ENCODE measurements around the gene ZNF845. TPM values are rescaled to one million over a fixed set of nuclear protein-coding genes. Genes with fewer than 3 reads are reported as not detected.
A peak's percentile ranks its signal among the peaks of the same experiment; 100 is the strongest.

ZNF845 gene
- total RNA-seq, 1 experiment from 2014 or later: 6.6 TPM

GRCh38 chr19:53308339-53308811, 25.2 kb upstream of the ZNF845 start:
- no peak overlapping the region for H2AFZ ChIP-seq (ENCODE audit: low read length)

GRCh38 chr19:53311044-53311443, 22.5 kb upstream of the ZNF845 start:
- intact Hi-C loops (cut with micrococcal nuclease): no loop called here
- BruUV-seq (replicated peaks): no TSS peak
- peaks cover 33% of the 10 kb centered on the region for H3K9me3 ChIP-seq (ENCODE audit: low read length)
- H3K36me3 ChIP-seq (ENCODE audit: low read depth, low read length): no peaks in the 10 kb centered on the region; the same call in 1 of the 2 replicates
- no peaks in the 10 kb centered on the region for H3K27me3 ChIP-seq (ENCODE audit: low read length)
- no peak overlapping the region for H3K27ac ChIP-seq (ENCODE audit: low read length)
- H3K79me2 ChIP-seq (ENCODE audit: low read length): no peaks in the 10 kb centered on the region
- ATAC-seq (no peak), DNase-seq (no peak)
- ChIA-PET POLR2A (ENCODE audit: unreplicated experiment) (no interaction called here), CTCF (no interaction called here)
- no peak overlapping the region for H3K4me3 ChIP-seq (ENCODE audit: low read length)
- H3K9me2 ChIP-seq (replicated peaks; ENCODE audit: low read length): no peaks in the 10 kb centered on the region
- H3K9ac ChIP-seq (ENCODE audit: low read length): no peak overlapping the region
- H3F3A ChIP-seq (ENCODE audit: low read length, unreplicated experiment): no peaks in the 10 kb centered on the region
- no peak for TF ChIP-seq CTCF (conservative IDR thresholded peaks at IDR 0.05; ENCODE audit: low read depth, low read length)
- no peak for TF ChIP-seq EZH2phosphoT487 (IDR thresholded peaks at IDR 0.05; ENCODE audit: borderline replicate concordance, low read length)
- TF ChIP-seq EZH2 (IDR thresholded peaks at IDR 0.05; ENCODE audit: low read length, unreplicated experiment): no peak
- no peak overlapping the region for H3K4me2 ChIP-seq (ENCODE audit: low read length)
- no peak overlapping the region for H2AFZ ChIP-seq (ENCODE audit: low read length)
- H4K20me1 ChIP-seq (ENCODE audit: low read length): no peaks in the 10 kb centered on the region
- H3K4me1 ChIP-seq (ENCODE audit: insufficient read depth, low read length): no peaks in the 10 kb centered on the region

More at GRCh38 chr19:53308339-53308811, 25.2 kb upstream of the ZNF845 start:
- Histone ChIP-seq H3K79me2 (ENCODE audit: low read length) (no peaks in the 10 kb centered on the region), H3K27me3 (ENCODE audit: low read length) (no peaks in the 10 kb centered on the region), H3K4me3 (ENCODE audit: low read length) (no peak overlapping the region), H3K27ac (ENCODE audit: low read length) (no peak overlapping the region), H3K4me1 (ENCODE audit: insufficient read depth, low read length) (no peaks in the 10 kb centered on the region), H3K9me2 (replicated peaks; ENCODE audit: low read length) (no peaks in the 10 kb centered on the region), H3K9ac (ENCODE audit: low read length) (no peak overlapping the region), H4K20me1 (ENCODE audit: low read length) (no peaks in the 10 kb centered on the region), H3K36me3 (ENCODE audit: low read depth, low read length) (no peaks in the 10 kb centered on the region; the same call in 1 of the 2 replicates), H3F3A (ENCODE audit: low read length, unreplicated experiment) (no peaks in the 10 kb centered on the region), H3K9me3 (ENCODE audit: low read length) (peaks cover 32% of the 10 kb centered on the region), H3K4me2 (ENCODE audit: low read length) (no peak overlapping the region)
- ChIA-PET CTCF (no interaction called here), POLR2A (ENCODE audit: unreplicated experiment) (no interaction called here)
- TF ChIP-seq EZH2 (IDR thresholded peaks at IDR 0.05; ENCODE audit: low read length, unreplicated experiment) (no peak), CTCF (conservative IDR thresholded peaks at IDR 0.05; ENCODE audit: low read depth, low read length) (peak; percentile 28; the same call in 1 of the 2 replicates)
- intact Hi-C loops (cut with micrococcal nuclease): no loop called here
- DNase-seq (no peak), ATAC-seq (no peak)
- no TSS peak for BruUV-seq (replicated peaks)

- ChIA-PET POLR2A (ENCODE audit: unreplicated experiment) (no interaction called here), CTCF (no interaction called here)
- no TSS peak for BruUV-seq (replicated peaks)
- Histone ChIP-seq H3K79me2 (ENCODE audit: low read length) (no peaks in the 10 kb centered on the region), H3K9ac (ENCODE audit: low read length) (no peak overlapping the region), H3K4me2 (ENCODE audit: low read length) (no peak overlapping the region), H3K9me3 (ENCODE audit: low read length) (peaks cover 26% of the 10 kb centered on the region), H3K4me1 (ENCODE audit: insufficient read depth, low read length) (no peaks in the 10 kb centered on the region), H3K27me3 (ENCODE audit: low read length) (no peaks in the 10 kb centered on the region), H4K20me1 (ENCODE audit: low read length) (no peaks in the 10 kb centered on the region), H2AFZ (ENCODE audit: low read length) (no peak overlapping the region), H3K36me3 (ENCODE audit: low read depth, low read length) (no peaks in the 10 kb centered on the region), H3F3A (ENCODE audit: low read length, unreplicated experiment) (no peaks in the 10 kb centered on the region), H3K4me3 (ENCODE audit: low read length) (no peak overlapping the region), H3K27ac (ENCODE audit: low read length) (no peak overlapping the region), H3K9me2 (replicated peaks; ENCODE audit: low read length) (no peaks in the 10 kb centered on the region)
- TF ChIP-seq CTCF (conservative IDR thresholded peaks at IDR 0.05; ENCODE audit: low read depth, low read length) (no peak), EZH2 (IDR thresholded peaks at IDR 0.05; ENCODE audit: low read length, unreplicated experiment) (no peak), EZH2phosphoT487 (IDR thresholded peaks at IDR 0.05; ENCODE audit: borderline replicate concordance, low read length) (no peak)
- no peak for ATAC-seq
- intact Hi-C loops (cut with micrococcal nuclease): no loop called here
- no peak for DNase-seq
Observed at GRCh38 chr19:53311897-53312296, 21.7 kb upstream of the ZNF845 start.
